Upper lobe of left lung (tissue), 4 donors: Measurements from ENCODE around the gene RUNDC3A.

Experiments used
- POLR2A ChIP-seq, 4 donors: fragments of 450-650 bp; IDR thresholded peaks; one replicate each; pipeline ENCODE4 v1.5.1; 2016 to 2017; ENCODE audit warnings: antibody characterized with exemption in 4 of 4, mild to moderate bottlenecking in 2 of 4
- POLR2AphosphoS5 ChIP-seq, 2 donors: sonication (generic); formaldehyde crosslinking; IDR thresholded peaks; one replicate each; pipeline ENCODE4 v1.5.1; 2017; ENCODE audit warnings: antibody characterized with exemption in 2 of 2
- TF ChIP-seq, protein P1 (sequence below), 6 experiments: fragments of 450-650 bp in 4 of 6; fragments of 200-600 bp in 2 of 6; sonication (generic) in 2 of 6; IDR thresholded peaks; one replicate each; pipeline ENCODE4 v1.5.1; 2016 to 2019; ENCODE audit warnings: antibody characterized with exemption in 6 of 6

DNA sequence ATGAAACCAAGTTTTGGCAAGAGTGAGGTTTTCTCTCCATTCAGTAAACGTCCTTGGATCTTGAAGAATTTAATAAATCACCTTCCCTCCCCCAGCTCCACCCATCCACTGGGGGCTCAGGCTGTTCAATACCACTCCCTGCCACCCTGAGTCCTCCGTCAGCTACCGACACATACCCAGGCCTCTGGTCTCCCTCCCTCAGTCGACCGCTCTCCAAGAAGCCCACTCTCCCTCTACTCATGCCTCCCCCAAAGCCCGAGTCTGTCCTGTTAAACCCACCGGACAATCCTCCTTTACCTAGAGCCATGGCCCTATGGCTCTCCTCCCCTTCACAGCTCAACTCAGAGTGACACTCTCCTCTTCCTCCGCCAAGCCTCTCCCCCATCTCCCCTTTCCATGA is 20.8 kb upstream of the RUNDC3A start:
- TF ChIP-seq POLR2A (IDR thresholded peaks at IDR 0.05) (no peak), POLR2AphosphoS5 (IDR thresholded peaks at IDR 0.05) (no peak)
- TF ChIP-seq, protein P1, sequence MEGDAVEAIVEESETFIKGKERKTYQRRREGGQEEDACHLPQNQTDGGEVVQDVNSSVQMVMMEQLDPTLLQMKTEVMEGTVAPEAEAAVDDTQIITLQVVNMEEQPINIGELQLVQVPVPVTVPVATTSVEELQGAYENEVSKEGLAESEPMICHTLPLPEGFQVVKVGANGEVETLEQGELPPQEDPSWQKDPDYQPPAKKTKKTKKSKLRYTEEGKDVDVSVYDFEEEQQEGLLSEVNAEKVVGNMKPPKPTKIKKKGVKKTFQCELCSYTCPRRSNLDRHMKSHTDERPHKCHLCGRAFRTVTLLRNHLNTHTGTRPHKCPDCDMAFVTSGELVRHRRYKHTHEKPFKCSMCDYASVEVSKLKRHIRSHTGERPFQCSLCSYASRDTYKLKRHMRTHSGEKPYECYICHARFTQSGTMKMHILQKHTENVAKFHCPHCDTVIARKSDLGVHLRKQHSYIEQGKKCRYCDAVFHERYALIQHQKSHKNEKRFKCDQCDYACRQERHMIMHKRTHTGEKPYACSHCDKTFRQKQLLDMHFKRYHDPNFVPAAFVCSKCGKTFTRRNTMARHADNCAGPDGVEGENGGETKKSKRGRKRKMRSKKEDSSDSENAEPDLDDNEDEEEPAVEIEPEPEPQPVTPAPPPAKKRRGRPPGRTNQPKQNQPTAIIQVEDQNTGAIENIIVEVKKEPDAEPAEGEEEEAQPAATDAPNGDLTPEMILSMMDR (IDR thresholded peaks at IDR 0.05): no peak
